ENCODE results near the gene OR5M10. TPM values are rescaled to one million over a fixed set of nuclear protein-coding genes. Genes with fewer than 3 reads are reported as not detected.

OR5M10 gene
- total and polyA plus RNA-seq, 9 of the 15 experiments (the other 6 are each of a cell fraction or from before 2014, with no cell fraction given), result not detected

GRCh38 chr11:56543157-56543556 lies 34.4 kb downstream of the OR5M10 start, which contains the start of gene OR5M11:
Gene OR5M11, minus strand, starts transcription at chr11:56543257. Its CDS starts 0 bp downstream, at chr11:56543257.
- no peaks in the 10 kb centered on the region for H3K4me1 ChIP-seq (replicated peaks in 1 of 2; ENCODE audit: control insufficient read depth in 2 of 2, insufficient read depth in 2 of 2, low read length in 2 of 2)
- H3K79me2 ChIP-seq (ENCODE audit: control insufficient read depth, insufficient read depth, low read length), result no peaks in the 10 kb centered on the region
- no TSS peak for BruUV-seq (replicated peaks)
- H2AFZ ChIP-seq (ENCODE audit: low read depth, low read length), result no peak within 1 kb of the TSS
- no peak for TF ChIP-seq NFATC3 (IDR thresholded peaks at IDR 0.05)
- no peak for TF ChIP-seq FOXM1 (IDR thresholded peaks at IDR 0.05; ENCODE audit: low read depth)
- TF ChIP-seq FOXM1 (CRISPR knock-in tag; IDR thresholded peaks at IDR 0.05; ENCODE audit: low read depth), result no peak
- no peak for TF ChIP-seq ZNF696 (CRISPR knock-in tag; conservative IDR thresholded peaks at IDR 0.05)
- no peak for TF ChIP-seq POLR3G (IDR thresholded peaks at IDR 0.05; ENCODE audit: extremely low read depth, insufficient read length, insufficient replicate concordance)
- TF ChIP-seq FOXP4 (CRISPR knock-in tag; IDR thresholded peaks at IDR 0.05; ENCODE audit: borderline replicate concordance), result no peak
- no peak for TF ChIP-seq NR3C1 (CRISPR knock-in tag; IDR thresholded peaks at IDR 0.05)
- no peaks in the 10 kb centered on the region for H4K20me1 ChIP-seq (replicated peaks; ENCODE audit: control insufficient read depth, insufficient read depth, low read length)
- 0% methylated on average over 2 of the region's 2 CpGs for WGBS (ENCODE audit: insufficient coverage, low coverage, missing lambda C conversion rate)
- in situ Hi-C loops (cut with MboI), result no loop called here
- FAIRE-seq, result no peak
- no peak within 1 kb of the TSS for H3K9ac ChIP-seq (ENCODE audit: insufficient read depth in 1 of 2, low read depth in 2 of 2, low read length in 2 of 2)
- DNase-seq (ENCODE audit: extremely low read depth in 1 of 4, low spot score in 3 of 4), result no peak
- no peak within 1 kb of the TSS for H3K27ac ChIP-seq (ENCODE audit: extremely low read depth, low read depth, low read length)
- H3K27me3 ChIP-seq (ENCODE audit: control insufficient read depth in 2 of 2, insufficient read depth in 2 of 2, low read length in 2 of 2), result no peaks in the 10 kb centered on the region
- intact Hi-C loops (cut with micrococcal nuclease), result no loop called here
- no peaks in the 10 kb centered on the region; the same call in 1 of the 2 replicates for H3K9me3 ChIP-seq (replicated peaks; ENCODE audit: control insufficient read depth, insufficient read depth, low read depth, low read length)
- H3K4me3 ChIP-seq, result no peak within 1 kb of the TSS
- ATAC-seq, result no peak
- no peaks in the 10 kb centered on the region for H3K36me3 ChIP-seq (ENCODE audit: control insufficient read depth, insufficient read depth, low read length)
- CTCF ChIA-PET (ENCODE audit: low intra/inter-chr PET ratio), result no interaction called here
- no peaks in the 10 kb centered on the region for H3K9me1 ChIP-seq (ENCODE audit: control insufficient read depth, insufficient read depth, low read length)
- POLR2A ChIA-PET, result no interaction called here
- no peak within 1 kb of the TSS for H3K4me2 ChIP-seq (ENCODE audit: insufficient read depth, low read length)
